A172 (cell line): ENCODE results near the gene VWA2. TPM values are rescaled to one million over a fixed set of nuclear protein-coding genes. Genes with fewer than 3 reads are reported as not detected.

Source experiments
- DNase-seq: peaks from one replicate; pipeline ENCODE4 v3.0.0-alpha.2; 2015; ENCODE audit warnings: low spot score
- total RNA-seq: library from RNA; depleted of rRNA; stranded (reverse); fragments of >200 nt; shearing (Covaris generic); gene quantifications from 2 replicates; pipeline ENCODE4 v1.2.3, GENCODE V29; 2014

VWA2 gene
- total RNA-seq, 1 experiment from 2014 or later = not detected

DNA sequence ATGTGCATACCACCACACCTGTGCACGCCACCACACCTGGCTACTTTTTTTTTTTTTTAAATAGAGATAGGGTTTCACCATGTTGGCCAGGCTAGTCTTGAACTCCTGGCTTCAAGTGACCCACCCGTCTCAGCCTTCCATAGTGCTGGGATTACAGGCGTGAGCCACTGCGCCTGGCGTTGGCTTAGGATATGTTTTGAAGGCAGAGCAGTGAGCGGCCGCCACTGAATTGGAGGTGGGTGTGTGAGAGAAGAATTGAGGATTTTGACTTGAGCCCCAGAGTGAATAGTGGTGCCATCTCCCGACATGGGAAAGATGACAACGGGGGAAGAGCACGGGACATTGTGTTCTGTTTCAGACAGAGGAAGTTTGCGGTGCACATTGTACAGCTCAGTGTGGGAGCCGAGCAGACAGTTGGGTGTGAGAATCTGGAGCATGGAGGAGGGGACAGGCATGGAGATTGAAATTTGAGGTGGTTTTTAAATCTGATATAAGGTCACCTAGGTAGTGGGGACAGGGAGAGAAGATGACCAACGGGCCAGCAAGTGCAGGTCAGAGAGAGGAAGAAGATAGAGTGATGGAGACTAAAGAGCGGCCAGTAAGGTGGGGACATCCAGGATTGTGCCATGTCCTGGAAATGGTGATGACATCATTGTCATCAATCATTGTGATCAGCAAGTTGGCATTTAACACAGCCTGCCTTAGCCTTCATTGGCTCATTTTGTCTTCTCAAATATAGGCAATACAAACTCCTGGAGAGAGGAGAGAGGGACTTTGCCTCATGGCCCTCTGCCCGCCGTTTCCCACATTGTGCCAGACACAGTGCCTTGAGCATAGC is 35.8 kb downstream of the VWA2 start:
- DNase-seq = no peak

DNA sequence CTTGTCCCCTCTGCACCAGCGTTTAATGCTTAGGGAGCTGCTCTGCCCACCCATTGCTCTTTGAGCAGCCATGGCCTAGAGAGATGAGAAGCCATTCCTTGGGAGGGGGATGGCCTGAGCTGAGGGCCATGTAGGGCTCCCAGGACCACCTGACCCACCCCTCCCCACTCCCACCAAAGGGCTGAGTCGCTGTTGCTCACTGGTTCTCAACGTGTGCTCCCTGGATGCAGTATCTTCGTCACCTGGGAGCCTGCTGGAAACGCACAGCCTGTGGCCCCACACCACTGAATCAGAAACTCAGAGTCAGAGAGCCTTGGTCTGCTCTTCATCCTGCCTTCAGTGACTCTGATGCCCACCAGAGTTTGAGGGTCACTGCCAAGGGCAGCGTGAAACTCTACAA is 37.0 kb downstream of the VWA2 start:
- DNase-seq = no peak

GRCh38 chr10:114276671-114277070 is 37.6 kb downstream of the VWA2 start:
- no peak for DNase-seq

- DNase-seq = no peak
Observed at GRCh38 chr10:114278140-114278883, 39.3 kb downstream of the VWA2 start.

- no peak for DNase-seq
Observed at GRCh38 chr10:114278884-114279191, 39.8 kb downstream of the VWA2 start.

DNA sequence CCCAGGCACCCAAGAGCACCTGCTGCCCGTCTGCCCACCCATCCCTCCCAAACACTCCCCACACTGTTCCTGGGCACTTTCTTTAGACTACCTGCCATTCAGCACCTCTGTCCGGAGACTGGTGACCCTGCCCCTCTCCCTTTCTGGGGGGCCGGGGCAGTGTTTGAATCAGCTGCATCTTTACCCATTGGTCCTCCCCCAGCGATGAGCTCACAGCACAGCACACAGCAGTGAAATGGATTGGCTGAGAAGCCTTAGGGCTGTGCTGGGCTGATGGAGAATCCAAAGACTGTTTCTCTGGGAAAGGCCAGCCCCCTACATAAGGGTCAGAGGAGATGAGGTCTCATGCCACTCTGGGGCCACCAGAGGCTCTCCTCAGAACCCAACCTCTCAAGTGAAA is 40.2 kb downstream of the VWA2 start:
- no peak for DNase-seq

GRCh38 chr10:114279901-114280644 is 41.0 kb downstream of the VWA2 start:
- DNase-seq = no peak

GRCh38 chr10:114281006-114281405 is 42.0 kb downstream of the VWA2 start:
- DNase-seq = no peak

DNA sequence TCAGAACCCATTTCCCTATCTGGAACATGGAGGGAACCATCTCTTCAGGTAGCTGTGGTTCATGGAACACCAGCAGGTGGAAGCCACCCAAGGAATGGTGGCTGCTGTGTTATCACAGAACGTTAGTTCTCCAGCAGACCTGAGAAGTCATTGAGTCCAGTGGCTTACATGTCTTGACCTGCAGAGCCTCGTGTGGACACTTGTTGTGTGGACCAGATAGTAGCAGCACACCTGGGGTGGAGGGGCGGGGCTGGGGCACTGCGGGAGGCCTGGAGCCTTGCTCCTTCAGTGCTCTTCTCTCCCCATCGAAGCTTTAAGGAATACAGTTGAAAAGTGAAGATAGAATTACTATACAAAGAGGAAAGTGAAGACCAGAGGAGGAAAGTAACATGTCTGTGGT is 42.4 kb downstream of the VWA2 start:
- DNase-seq = no peak

DNA sequence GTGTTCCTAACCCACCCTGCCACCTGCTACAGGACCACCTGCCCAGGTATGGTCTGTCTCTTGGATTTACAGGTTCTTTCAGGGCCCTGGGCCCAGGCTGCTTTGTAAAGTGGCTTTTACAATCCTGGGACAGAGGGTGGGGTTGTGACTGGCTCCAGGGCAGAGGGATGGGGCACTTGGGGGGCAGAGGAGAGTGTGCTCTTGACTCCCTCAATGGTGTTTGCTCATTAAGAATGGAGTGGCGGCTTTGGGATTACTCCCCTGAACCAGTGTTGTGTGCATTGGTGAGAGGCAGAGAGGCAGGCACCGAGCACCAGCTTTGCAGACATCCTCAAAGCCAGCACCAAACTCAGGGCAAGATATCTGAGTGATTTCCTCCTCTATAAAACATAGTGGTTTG is 43.5 kb downstream of the VWA2 start:
- DNase-seq = no peak

DNA sequence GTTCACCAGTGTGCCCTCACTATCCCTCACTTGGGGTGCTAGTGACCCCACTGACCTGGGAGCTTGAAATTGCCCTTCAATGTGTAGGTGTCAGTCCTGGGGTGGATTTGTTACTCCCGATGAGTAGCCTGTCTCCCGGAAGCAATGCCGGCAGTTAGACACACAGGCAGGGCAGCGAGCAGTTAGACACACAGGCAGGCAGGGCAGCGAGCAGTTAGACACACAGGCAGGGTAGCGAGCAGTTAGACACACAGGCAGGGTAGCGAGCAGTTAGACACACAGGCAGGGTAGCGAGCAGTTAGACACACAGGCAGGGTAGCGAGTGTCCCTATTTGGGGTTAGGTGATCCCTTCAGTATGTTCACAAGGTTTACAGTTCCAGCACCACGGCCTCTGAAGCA is 44.0 kb downstream of the VWA2 start:
- DNase-seq = no peak

DNA sequence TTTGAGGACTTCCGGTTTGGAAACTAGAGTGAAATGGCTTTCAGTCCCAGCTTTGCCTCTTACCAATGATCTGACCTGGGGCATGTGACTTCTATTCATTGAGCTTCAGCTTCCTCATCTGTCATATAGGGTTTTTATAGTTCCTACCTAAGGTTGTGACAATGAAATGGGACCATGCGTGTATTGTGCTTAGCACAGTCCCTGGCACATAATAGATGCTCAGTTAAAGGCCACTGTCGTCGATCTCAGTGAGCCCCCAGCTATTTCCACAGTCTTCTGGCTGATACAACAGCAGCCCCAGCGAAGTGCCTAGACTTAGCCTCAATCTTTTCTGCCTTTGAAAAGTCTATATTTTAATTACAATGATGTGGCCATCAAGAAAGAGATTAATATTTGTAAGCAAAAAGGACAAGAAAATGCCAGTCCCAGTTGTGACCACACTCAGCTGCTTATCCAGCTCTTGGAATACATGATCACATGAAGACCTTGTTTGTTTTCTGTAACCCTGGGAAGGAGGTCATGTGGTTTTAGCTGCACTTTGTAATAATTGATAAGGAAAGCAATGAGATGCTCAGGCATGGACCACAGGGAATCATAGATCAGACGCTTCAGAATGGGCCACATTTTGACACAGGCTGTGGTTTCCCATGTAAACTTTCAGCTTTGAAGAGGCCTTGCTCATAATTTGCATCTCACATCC is 44.6 kb downstream of the VWA2 start:
- no peak for DNase-seq

- no peak for DNase-seq
Observed at GRCh38 chr10:114284346-114285071, 45.5 kb downstream of the VWA2 start.

DNA sequence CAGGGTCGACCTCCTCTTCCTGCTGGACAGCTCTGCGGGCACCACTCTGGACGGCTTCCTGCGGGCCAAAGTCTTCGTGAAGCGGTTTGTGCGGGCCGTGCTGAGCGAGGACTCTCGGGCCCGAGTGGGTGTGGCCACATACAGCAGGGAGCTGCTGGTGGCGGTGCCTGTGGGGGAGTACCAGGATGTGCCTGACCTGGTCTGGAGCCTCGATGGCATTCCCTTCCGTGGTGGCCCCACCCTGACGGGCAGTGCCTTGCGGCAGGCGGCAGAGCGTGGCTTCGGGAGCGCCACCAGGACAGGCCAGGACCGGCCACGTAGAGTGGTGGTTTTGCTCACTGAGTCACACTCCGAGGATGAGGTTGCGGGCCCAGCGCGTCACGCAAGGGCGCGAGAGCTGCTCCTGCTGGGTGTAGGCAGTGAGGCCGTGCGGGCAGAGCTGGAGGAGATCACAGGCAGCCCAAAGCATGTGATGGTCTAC is 46.9 kb downstream of the VWA2 start:
- DNase-seq = no peak

DNA sequence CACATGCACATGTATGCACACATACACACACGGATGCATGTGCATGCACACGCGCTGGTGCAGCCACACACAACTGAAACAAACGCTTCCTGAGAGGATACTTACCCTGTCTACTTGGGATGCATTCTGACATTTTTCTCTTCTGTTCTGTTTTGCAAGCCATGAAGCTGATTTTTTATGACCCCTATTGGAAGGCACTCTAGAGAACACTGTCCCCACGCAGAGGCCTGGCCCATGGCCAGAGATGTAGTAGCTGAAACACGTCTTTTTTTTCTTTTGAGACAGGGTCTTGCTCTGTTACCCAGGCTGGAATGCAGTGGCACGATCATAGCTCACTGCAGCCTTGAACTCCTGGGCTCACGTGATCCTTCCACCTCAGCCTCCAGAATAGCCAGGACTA is 47.9 kb downstream of the VWA2 start:
- DNase-seq = no peak

DNA sequence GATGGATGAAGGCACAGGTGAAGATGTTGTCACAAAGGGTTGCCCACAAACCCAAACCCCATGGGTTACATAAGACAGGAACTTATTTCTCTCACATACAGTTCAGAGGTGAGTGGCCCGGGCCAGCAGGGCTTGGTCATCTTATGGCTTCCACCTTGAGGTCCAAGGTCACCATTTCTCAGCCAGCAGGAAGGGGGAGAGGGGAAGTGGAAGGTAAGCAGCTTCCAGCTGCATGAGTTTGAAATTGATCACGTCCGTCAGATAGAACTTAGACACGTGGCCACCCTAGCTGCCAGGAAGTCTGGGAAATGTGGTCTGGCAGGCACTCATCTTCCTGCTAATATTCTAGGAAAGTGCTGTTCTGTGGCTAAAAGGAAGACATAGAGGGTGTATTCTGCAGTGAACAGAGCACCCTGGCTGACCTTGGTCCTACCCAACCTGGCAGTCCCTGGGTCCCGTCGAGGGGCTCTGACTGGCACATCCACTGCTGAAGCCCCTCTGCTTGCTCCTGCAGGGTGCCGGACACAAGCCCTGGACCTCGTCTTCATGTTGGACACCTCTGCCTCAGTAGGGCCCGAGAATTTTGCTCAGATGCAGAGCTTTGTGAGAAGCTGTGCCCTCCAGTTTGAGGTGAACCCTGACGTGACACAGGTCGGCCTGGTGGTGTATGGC is 49.5 kb downstream of the VWA2 start:
- DNase-seq = no peak

- DNase-seq = no peak
Observed at GRCh38 chr10:114289096-114289436, 50.0 kb downstream of the VWA2 start.

DNA sequence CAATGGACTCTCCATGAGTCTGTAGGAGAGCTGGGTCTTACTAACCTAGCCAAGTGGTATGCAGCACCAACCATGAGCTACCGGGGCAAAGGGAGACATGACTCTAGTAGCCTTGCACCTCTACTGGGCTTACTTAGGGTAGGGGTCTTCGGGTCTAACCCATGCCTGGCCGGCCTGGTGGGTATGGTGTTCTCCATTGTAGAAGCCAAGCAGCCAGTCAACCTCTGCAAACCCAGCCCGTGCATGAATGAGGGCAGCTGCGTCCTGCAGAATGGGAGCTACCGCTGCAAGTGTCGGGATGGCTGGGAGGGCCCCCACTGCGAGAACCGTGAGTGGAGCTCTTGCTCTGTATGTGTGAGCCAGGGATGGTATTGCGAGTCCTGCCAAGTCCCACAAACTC is 51.0 kb downstream of the VWA2 start:
- no peak for DNase-seq

- no peak for DNase-seq
Observed at GRCh38 chr10:114291076-114291475, 52.0 kb downstream of the VWA2 start.

DNA sequence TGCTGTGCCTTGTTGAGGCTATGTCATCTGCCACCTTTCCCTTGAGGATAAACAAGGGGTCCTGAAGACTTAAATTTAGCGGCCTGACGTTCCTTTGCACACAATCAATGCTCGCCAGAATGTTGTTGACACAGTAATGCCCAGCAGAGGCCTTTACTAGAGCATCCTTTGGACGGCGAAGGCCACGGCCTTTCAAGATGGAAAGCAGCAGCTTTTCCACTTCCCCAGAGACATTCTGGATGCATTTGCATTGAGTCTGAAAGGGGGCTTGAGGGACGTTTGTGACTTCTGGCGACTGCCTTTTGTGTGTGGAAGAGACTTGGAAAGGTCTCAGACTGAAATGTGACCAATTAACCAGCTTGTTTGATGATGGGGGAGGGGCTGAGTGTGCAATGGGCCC is 52.5 kb downstream of the VWA2 start:
- DNase-seq = no peak

DNA sequence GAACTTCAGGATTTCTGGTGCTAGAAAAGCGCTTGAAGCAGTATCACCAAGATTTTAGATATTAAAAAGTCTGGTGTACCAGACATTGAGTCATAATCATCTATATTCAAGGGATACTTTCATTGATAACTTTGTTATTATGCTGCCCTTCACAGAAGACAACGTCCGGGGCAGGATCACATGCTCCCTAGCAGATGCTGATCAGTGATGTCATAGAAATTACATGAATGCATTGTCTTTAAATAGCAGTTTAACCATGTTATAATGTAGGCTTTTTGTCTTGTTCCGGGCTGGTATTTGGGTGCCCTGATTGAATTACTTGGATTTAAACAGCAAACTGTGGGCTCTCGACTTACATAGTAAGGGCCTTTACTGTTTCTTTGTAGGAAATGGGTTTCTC is 54.0 kb downstream of the VWA2 start:
- DNase-seq = no peak
